ENCODE data around the gene ATP8B1. TPM values are rescaled to one million over a fixed set of nuclear protein-coding genes. Genes with fewer than 3 reads are reported as not detected.
"Not testable (repeated sequence)": the region's sequence is repeated elsewhere in the genome, so short reads cannot be mapped to it uniquely, and the experiment has no call there.

The ATP8B1 gene
- total RNA-seq, 1 experiment from 2014 or later = 1.1 TPM

- H2BK5ac ChIP-seq (ENCODE audit: insufficient read length, low read length) = no peak overlapping the region
- H3K56ac ChIP-seq (ENCODE audit: insufficient read length, low read depth, low read length) = no peak overlapping the region
- no peaks in the 10 kb centered on the region for H3K4me1 Mint-ChIP-seq
- no peak overlapping the region for H3K18ac ChIP-seq (ENCODE audit: insufficient read length, low read depth, low read length)
- no peak overlapping the region for H3T11ph ChIP-seq (ENCODE audit: low read length)
- H3K36me3 Mint-ChIP-seq (ENCODE audit: insufficient read depth in 1 of 3, low read depth in 3 of 3) = no peaks in the 10 kb centered on the region; a peak in 1 of 7 replicates
- no peak overlapping the region for H4K8ac ChIP-seq (replicated peaks; ENCODE audit: insufficient read length, low read depth, low read length)
- no peak overlapping the region for H2BK120ac ChIP-seq (ENCODE audit: low read depth, low read length, poor library complexity, severe bottlenecking)
- no peak overlapping the region for H3K4me2 ChIP-seq (ENCODE audit: insufficient read depth, insufficient read length, low read length)
- no peaks in the 10 kb centered on the region for H3K27me3 ChIP-seq (ENCODE audit: insufficient read depth, low read length)
- no CpG with 5 or more reads among the region's 8 CpGs for WGBS (ENCODE audit: extremely low coverage, insufficient read length, low lambda C conversion rate)
- no peaks in the 10 kb centered on the region for H3K27me3 Mint-ChIP-seq (ENCODE audit: low read depth)
- H3K4me1 ChIP-seq (ENCODE audit: insufficient read depth, low read length) = no peaks in the 10 kb centered on the region
- H3K23ac ChIP-seq (ENCODE audit: insufficient read length, low read depth, low read length) = no peak overlapping the region
- H3K4me3 Mint-ChIP-seq = no peak overlapping the region
- H2BK12ac ChIP-seq (ENCODE audit: insufficient read length, low read depth, low read length) = no peak overlapping the region
- no peak overlapping the region for H4K91ac ChIP-seq (ENCODE audit: insufficient read length, low read depth, low read length)
- H2AK5ac ChIP-seq (ENCODE audit: insufficient read length, low read length) = no peak overlapping the region
- no peaks in the 10 kb centered on the region for H3K23me2 ChIP-seq (ENCODE audit: insufficient read length, low read depth, low read length, poor library complexity, severe bottlenecking)
- no peak for TF ChIP-seq CTCF (conservative IDR thresholded peaks at IDR 0.05)
- no peak overlapping the region for H2AFZ ChIP-seq (ENCODE audit: low read length)
- no peaks in the 10 kb centered on the region for H4K20me1 ChIP-seq (ENCODE audit: control insufficient read depth, insufficient read depth, insufficient read length)
- no peak overlapping the region for H3K27ac Mint-ChIP-seq
- no peak overlapping the region for H2BK20ac ChIP-seq (ENCODE audit: low read depth, low read length, poor library complexity, severe bottlenecking)
- H3K79me1 ChIP-seq (ENCODE audit: insufficient read depth, low read depth, low read length, poor library complexity, severe bottlenecking) = no peaks in the 10 kb centered on the region
- H3K9me3 ChIP-seq (ENCODE audit: control insufficient read depth, low read depth, low read length) = no peaks in the 10 kb centered on the region
- H3K14ac ChIP-seq (ENCODE audit: insufficient read depth, low read length) = no peak overlapping the region
- H3K9ac ChIP-seq (ENCODE audit: extremely low read depth, insufficient read length, low read length) = no peak overlapping the region
- no peak overlapping the region for H3K4ac ChIP-seq (ENCODE audit: low read depth, low read length)
- H4K5ac ChIP-seq (ENCODE audit: insufficient read length, low read depth, low read length) = no peak overlapping the region
- H3K9me3 Mint-ChIP-seq = no peaks in the 10 kb centered on the region; a peak in 1 of 5 replicates
- H3K27ac ChIP-seq (ENCODE audit: insufficient read length, low read depth, low read length) = no peak overlapping the region
- H3K79me2 ChIP-seq (ENCODE audit: insufficient read depth, low read length) = no peaks in the 10 kb centered on the region
- H2BK15ac ChIP-seq (ENCODE audit: low read depth, low read length) = no peak overlapping the region
- DNase-seq = no peak
Observed at GRCh38 chr18:57737400-57738060, 65.6 kb downstream of the ATP8B1 start.

- not testable (repeated sequence) for H3K9me3 Mint-ChIP-seq; H3K4me1 ChIP-seq (ENCODE audit: insufficient read depth, low read length); H4K20me1 ChIP-seq (ENCODE audit: control insufficient read depth, insufficient read depth, insufficient read length); H3K36me3 Mint-ChIP-seq (ENCODE audit: insufficient read depth in 1 of 3, low read depth in 3 of 3); DNase-seq; H3K4ac ChIP-seq (ENCODE audit: low read depth, low read length); H3K23ac ChIP-seq (ENCODE audit: insufficient read length, low read depth, low read length); H3K27me3 ChIP-seq (ENCODE audit: insufficient read depth, low read length); H3K56ac ChIP-seq (ENCODE audit: insufficient read length, low read depth, low read length); H3K4me3 Mint-ChIP-seq; H3K18ac ChIP-seq (ENCODE audit: insufficient read length, low read depth, low read length); H3T11ph ChIP-seq (ENCODE audit: low read length); H3K14ac ChIP-seq (ENCODE audit: insufficient read depth, low read length); H4K8ac ChIP-seq (replicated peaks; ENCODE audit: insufficient read length, low read depth, low read length); H2BK5ac ChIP-seq (ENCODE audit: insufficient read length, low read length); H3K27ac ChIP-seq (ENCODE audit: insufficient read length, low read depth, low read length); H3K4me2 ChIP-seq (ENCODE audit: insufficient read depth, insufficient read length, low read length); H3K27me3 Mint-ChIP-seq (ENCODE audit: low read depth); H3K4me1 Mint-ChIP-seq; H2BK15ac ChIP-seq (ENCODE audit: low read depth, low read length); H2BK12ac ChIP-seq (ENCODE audit: insufficient read length, low read depth, low read length); H2BK20ac ChIP-seq (ENCODE audit: low read depth, low read length, poor library complexity, severe bottlenecking); H3K9ac ChIP-seq (ENCODE audit: extremely low read depth, insufficient read length, low read length); H3K79me1 ChIP-seq (ENCODE audit: insufficient read depth, low read depth, low read length, poor library complexity, severe bottlenecking); H4K91ac ChIP-seq (ENCODE audit: insufficient read length, low read depth, low read length); H4K5ac ChIP-seq (ENCODE audit: insufficient read length, low read depth, low read length); H3K79me2 ChIP-seq (ENCODE audit: insufficient read depth, low read length); H3K9me3 ChIP-seq (ENCODE audit: control insufficient read depth, low read depth, low read length); H2AFZ ChIP-seq (ENCODE audit: low read length); H2BK120ac ChIP-seq (ENCODE audit: low read depth, low read length, poor library complexity, severe bottlenecking); H3K23me2 ChIP-seq (ENCODE audit: insufficient read length, low read depth, low read length, poor library complexity, severe bottlenecking); H2AK5ac ChIP-seq (ENCODE audit: insufficient read length, low read length)
- H3K27ac Mint-ChIP-seq = peak overlapping the region in 1 of 3 experiments; percentile 58; a peak in 1 of 7 replicates
- no CpG with 5 or more reads among the region's 18 CpGs for WGBS (ENCODE audit: extremely low coverage, insufficient read length, low lambda C conversion rate)
Observed at GRCh38 chr18:57735042-57735441, 68.1 kb downstream of the ATP8B1 start.

Measured in H9 (cell line).